GM12878 (cell line): ENCODE measurements around the gene HMGB1. TPM values are rescaled to one million over a fixed set of nuclear protein-coding genes. Genes with fewer than 3 reads are reported as not detected.

Source experiments
- BACH1 ChIP-seq: fragments of 450-650 bp; IDR thresholded peaks from 2 replicates; pipeline ENCODE4 v1.6.1; 2017; ENCODE audit warnings: mild to moderate bottlenecking, borderline replicate concordance
- BCL11A ChIP-seq: IDR thresholded peaks from 2 replicates; pipeline ENCODE4 v1.6.1; 2011; ENCODE audit warnings: low read depth, low read length
- BMI1 ChIP-seq: fragments of 450-650 bp; IDR thresholded peaks from 2 replicates; pipeline ENCODE4 v1.6.1; 2016; ENCODE audit warnings: mild to moderate bottlenecking, moderate library complexity, borderline replicate concordance
- CREB1 ChIP-seq: IDR thresholded peaks from 2 replicates; pipeline ENCODE4 v1.6.1; 2012; ENCODE audit warnings: low read depth, mild to moderate bottlenecking, inconsistent platforms
- DPF2 ChIP-seq: fragments of 450-650 bp; IDR thresholded peaks from 2 replicates; pipeline ENCODE4 v1.6.1; 2017; ENCODE audit warnings: mild to moderate bottlenecking
- ESRRA ChIP-seq: IDR thresholded peaks from 2 replicates; pipeline ENCODE4 v1.6.1; 2012; ENCODE audit warnings: mild to moderate bottlenecking, low read length, improper control_type of control experiment
- FOS ChIP-seq: IDR thresholded peaks from 3 replicates; pipeline ENCODE4 v1.6.1; 2011; ENCODE audit warnings: borderline replicate concordance; ENCODE audit not compliant: insufficient read length; ENCODE audit errors: extremely low read depth
- GATAD2B ChIP-seq: fragments of 450-650 bp; conservative IDR thresholded peaks from 2 replicates; pipeline ENCODE4 v1.6.1; 2017; ENCODE audit warnings: low read depth, mild to moderate bottlenecking, moderate library complexity
- HDAC6 ChIP-seq: fragments of 200-600 bp; sonication (generic); IDR thresholded peaks from one replicate; pipeline ENCODE4 v1.8.0; 2017; ENCODE audit warnings: antibody characterized with exemption; ENCODE audit not compliant: unreplicated experiment
- KLF5 ChIP-seq: fragments of 450-650 bp; IDR thresholded peaks from 2 replicates; pipeline ENCODE4 v1.6.1; 2014; ENCODE audit warnings: mild to moderate bottlenecking; ENCODE audit not compliant: partially characterized antibody
- MTA2 ChIP-seq: fragments of 450-650 bp; IDR thresholded peaks from 2 replicates; pipeline ENCODE4 v1.6.1; 2016; ENCODE audit warnings: low read depth, mild to moderate bottlenecking, moderate library complexity
- NBN ChIP-seq: fragments of 450-650 bp; IDR thresholded peaks from 2 replicates; pipeline ENCODE4 v1.6.1; 2016
- NFYB ChIP-seq: IDR thresholded peaks from 2 replicates; pipeline ENCODE4 v1.6.1; 2011; ENCODE audit warnings: low read depth, mild to moderate bottlenecking, low read length, improper control_type of control experiment, moderate library complexity; ENCODE audit not compliant: insufficient read depth
- RAD21 ChIP-seq: IDR thresholded peaks from 2 replicates; pipeline ENCODE4 v1.6.1; 2011; ENCODE audit warnings: mild to moderate bottlenecking, low read depth, low read length, moderate library complexity; ENCODE audit not compliant: insufficient read depth
- RUNX3 ChIP-seq: IDR thresholded peaks from 2 replicates; pipeline ENCODE4 v1.6.1; 2012; ENCODE audit warnings: low read length, inconsistent platforms
- SIN3A ChIP-seq: IDR thresholded peaks from 2 replicates; pipeline ENCODE4 v1.6.1; 2012; ENCODE audit warnings: low read depth, low read length, improper control_type of control experiment
- SMAD5 ChIP-seq: IDR thresholded peaks from 2 replicates; pipeline ENCODE4 v1.6.1; 2016; ENCODE audit warnings: antibody characterized with exemption, low read depth
- SP1 ChIP-seq: IDR thresholded peaks from one replicate; pipeline ENCODE4 v1.6.1; 2011; ENCODE audit warnings: low read depth, low read length
- SPI1 ChIP-seq: IDR thresholded peaks from 2 replicates; pipeline ENCODE4 v1.6.1; 2011; ENCODE audit warnings: low read depth, mild to moderate bottlenecking, low read length, moderate library complexity, borderline replicate concordance; ENCODE audit not compliant: insufficient read depth
- SRF ChIP-seq, 2 experiments: IDR thresholded peaks; 2 replicates each; pipeline ENCODE4 v1.6.1; 2011; ENCODE audit warnings: low read depth in 2 of 2, low read length in 2 of 2, mild to moderate bottlenecking in 1 of 2, moderate library complexity in 1 of 2
- TCF3 ChIP-seq: IDR thresholded peaks from 2 replicates; pipeline ENCODE4 v1.6.1; 2012; ENCODE audit warnings: low read depth, mild to moderate bottlenecking, low read length, borderline replicate concordance; ENCODE audit not compliant: insufficient read depth
- ZBED1 ChIP-seq: IDR thresholded peaks from 2 replicates; pipeline ENCODE4 v1.6.1; 2016; ENCODE audit warnings: borderline replicate concordance
- ZNF207 ChIP-seq: fragments of 450-650 bp; IDR thresholded peaks from 2 replicates; pipeline ENCODE4 v1.6.1; 2014; ENCODE audit warnings: antibody characterized with exemption, mild to moderate bottlenecking, borderline replicate concordance
- ZZZ3 ChIP-seq: IDR thresholded peaks from 2 replicates; pipeline ENCODE4 v1.6.1; 2011; ENCODE audit warnings: low read depth; ENCODE audit not compliant: control insufficient read depth, insufficient read length
- polyA plus RNA-seq, 11 experiments: library from polyadenylated mRNA; depleted of rRNA in 4 of 11; unstranded in 6 of 11; stranded (reverse) in 5 of 11; fragments of >200 nt; fragmentation: Nextera tagmentation in 4 of 11; fragmentation: Illumina TruSeq in 1 of 11; extraction: Ambion mirVana in 4 of 11; extraction: Trizol in 1 of 11; gene quantifications; 1 replicate in 1 of 11; 2 replicates in 10 of 11; pipeline versions ENCODE4 v1.2.1 to v1.2.3, GENCODE V29; 2011 to 2016; ENCODE audit warnings: inconsistent platforms in 2 of 11, missing spikeins in 2 of 11, low read depth in 1 of 11
- total RNA-seq, 4 experiments: library from RNA; depleted of rRNA in 3 of 4; stranded (reverse); fragments of >200 nt in 3 of 4; fragmentation: Illumina TruSeq in 1 of 4; extraction: Trizol in 1 of 4; gene quantifications; 2 replicates each; pipeline versions ENCODE4 v1.2.1 to v1.2.3, GENCODE V29; 2013 to 2021
- TF ChIP-seq, protein P1 (sequence below): fragments of 450-650 bp; IDR thresholded peaks from 2 replicates; pipeline ENCODE4 v1.6.1; 2014; ENCODE audit warnings: mild to moderate bottlenecking
- TF ChIP-seq, protein P2 (sequence below): fragments of 450-650 bp; formaldehyde crosslinking; IDR thresholded peaks from 2 replicates; pipeline ENCODE4 v1.4.0; 2020; ENCODE audit warnings: mild to moderate bottlenecking, moderate library complexity
- TF ChIP-seq, protein P3 (sequence below): fragments of 450-650 bp; IDR thresholded peaks from 2 replicates; pipeline ENCODE4 v1.6.1; 2017; ENCODE audit warnings: borderline replicate concordance

The HMGB1 gene
- total and polyA plus RNA-seq, 10 of the 15 experiments (the other 5 are each of a cell fraction or from before 2014, with no cell fraction given), result 365 to 2,529 (median 1,396) TPM

DNA sequence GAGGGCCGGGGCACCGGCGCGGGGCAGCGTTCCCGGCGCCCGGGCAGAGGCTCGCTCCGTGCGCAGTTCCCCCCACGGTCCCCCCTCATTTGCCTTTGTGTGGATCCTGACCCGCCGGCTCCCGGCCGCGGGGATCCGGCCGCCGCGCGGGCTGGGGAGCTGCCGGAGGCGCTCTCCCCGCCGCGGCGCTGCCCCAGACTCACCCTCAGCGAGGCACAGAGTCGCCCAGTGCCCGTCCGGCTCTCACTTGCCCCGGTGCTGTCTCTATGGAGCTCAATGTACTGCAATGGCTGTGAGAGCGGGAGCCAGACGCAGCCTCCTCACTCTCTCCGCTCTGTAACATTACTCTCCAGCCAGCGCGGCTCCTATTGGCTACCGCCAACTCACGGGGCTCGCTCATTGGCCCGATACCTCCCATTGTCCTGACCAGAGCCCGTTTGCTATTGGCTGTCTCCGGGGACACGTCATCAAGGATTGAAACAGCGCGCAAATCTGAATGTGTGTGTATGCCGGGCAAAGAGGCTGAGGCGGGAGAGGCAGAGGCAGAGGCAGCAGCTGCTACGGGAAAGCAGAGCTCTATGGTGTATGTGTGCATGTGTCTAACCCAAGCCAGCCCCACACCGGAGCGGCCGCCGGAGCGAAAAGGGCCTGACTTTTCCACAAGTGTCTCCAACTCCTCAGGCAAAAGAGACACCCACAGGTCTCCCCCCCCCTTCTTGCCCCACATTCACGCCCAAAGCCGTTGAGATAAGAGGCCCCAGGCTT, at the start of gene HMGB1 (continued):
- peak; percentile 18; the same call in 1 of the 2 replicates for TF ChIP-seq RUNX3
- no peak for TF ChIP-seq BMI1
- TF ChIP-seq MTA2, result no peak
- TF ChIP-seq FOS, result peak; percentile 77
- TF ChIP-seq NBN, result peak; percentile 75; the same call in 1 of the 2 replicates
- TF ChIP-seq SIN3A, result peak; percentile 100
- peak; percentile 92 for TF ChIP-seq SP1
- peak; percentile 71 for TF ChIP-seq BACH1
- TF ChIP-seq RAD21, result no peak
- TF ChIP-seq ZNF207, result peak; percentile 62; the same call in 1 of the 2 replicates
- TF ChIP-seq DPF2, result peak; percentile 71
- peak; percentile 38; the same call in 1 of the 2 replicates for TF ChIP-seq SMAD5
- TF ChIP-seq HDAC6, result peak; percentile 25
- peak; percentile 94 for TF ChIP-seq NFYB
- no peak for TF ChIP-seq ZBED1
- TF ChIP-seq, protein P1, sequence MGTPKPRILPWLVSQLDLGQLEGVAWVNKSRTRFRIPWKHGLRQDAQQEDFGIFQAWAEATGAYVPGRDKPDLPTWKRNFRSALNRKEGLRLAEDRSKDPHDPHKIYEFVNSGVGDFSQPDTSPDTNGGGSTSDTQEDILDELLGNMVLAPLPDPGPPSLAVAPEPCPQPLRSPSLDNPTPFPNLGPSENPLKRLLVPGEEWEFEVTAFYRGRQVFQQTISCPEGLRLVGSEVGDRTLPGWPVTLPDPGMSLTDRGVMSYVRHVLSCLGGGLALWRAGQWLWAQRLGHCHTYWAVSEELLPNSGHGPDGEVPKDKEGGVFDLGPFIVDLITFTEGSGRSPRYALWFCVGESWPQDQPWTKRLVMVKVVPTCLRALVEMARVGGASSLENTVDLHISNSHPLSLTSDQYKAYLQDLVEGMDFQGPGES, result peak; percentile 70
- no peak for TF ChIP-seq BCL11A
- TF ChIP-seq, protein P2, sequence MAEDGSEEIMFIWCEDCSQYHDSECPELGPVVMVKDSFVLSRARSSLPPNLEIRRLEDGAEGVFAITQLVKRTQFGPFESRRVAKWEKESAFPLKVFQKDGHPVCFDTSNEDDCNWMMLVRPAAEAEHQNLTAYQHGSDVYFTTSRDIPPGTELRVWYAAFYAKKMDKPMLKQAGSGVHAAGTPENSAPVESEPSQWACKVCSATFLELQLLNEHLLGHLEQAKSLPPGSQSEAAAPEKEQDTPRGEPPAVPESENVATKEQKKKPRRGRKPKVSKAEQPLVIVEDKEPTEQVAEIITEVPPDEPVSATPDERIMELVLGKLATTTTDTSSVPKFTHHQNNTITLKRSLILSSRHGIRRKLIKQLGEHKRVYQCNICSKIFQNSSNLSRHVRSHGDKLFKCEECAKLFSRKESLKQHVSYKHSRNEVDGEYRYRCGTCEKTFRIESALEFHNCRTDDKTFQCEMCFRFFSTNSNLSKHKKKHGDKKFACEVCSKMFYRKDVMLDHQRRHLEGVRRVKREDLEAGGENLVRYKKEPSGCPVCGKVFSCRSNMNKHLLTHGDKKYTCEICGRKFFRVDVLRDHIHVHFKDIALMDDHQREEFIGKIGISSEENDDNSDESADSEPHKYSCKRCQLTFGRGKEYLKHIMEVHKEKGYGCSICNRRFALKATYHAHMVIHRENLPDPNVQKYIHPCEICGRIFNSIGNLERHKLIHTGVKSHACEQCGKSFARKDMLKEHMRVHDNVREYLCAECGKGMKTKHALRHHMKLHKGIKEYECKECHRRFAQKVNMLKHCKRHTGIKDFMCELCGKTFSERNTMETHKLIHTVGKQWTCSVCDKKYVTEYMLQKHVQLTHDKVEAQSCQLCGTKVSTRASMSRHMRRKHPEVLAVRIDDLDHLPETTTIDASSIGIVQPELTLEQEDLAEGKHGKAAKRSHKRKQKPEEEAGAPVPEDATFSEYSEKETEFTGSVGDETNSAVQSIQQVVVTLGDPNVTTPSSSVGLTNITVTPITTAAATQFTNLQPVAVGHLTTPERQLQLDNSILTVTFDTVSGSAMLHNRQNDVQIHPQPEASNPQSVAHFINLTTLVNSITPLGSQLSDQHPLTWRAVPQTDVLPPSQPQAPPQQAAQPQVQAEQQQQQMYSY, result no peak
- TF ChIP-seq, protein P3, sequence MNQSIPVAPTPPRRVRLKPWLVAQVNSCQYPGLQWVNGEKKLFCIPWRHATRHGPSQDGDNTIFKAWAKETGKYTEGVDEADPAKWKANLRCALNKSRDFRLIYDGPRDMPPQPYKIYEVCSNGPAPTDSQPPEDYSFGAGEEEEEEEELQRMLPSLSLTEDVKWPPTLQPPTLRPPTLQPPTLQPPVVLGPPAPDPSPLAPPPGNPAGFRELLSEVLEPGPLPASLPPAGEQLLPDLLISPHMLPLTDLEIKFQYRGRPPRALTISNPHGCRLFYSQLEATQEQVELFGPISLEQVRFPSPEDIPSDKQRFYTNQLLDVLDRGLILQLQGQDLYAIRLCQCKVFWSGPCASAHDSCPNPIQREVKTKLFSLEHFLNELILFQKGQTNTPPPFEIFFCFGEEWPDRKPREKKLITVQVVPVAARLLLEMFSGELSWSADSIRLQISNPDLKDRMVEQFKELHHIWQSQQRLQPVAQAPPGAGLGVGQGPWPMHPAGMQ, result no peak
- TF ChIP-seq SPI1, result no peak
- 0 out of 2 replicates have a peak, but pooled peaks have one; percentile 37 for TF ChIP-seq TCF3
- peak; percentile 74 for TF ChIP-seq GATAD2B
- no peak for TF ChIP-seq ESRRA
- no peak for TF ChIP-seq SRF (IDR thresholded peaks at IDR 0.05; ENCODE audit: low read depth in 2 of 2, low read length in 2 of 2)
- TF ChIP-seq KLF5, result peak; percentile 26
- TF ChIP-seq ZZZ3, result no peak
- TF ChIP-seq CREB1, result peak; percentile 96
